HEK293 (cell line): ENCODE measurements around the gene CXCR4.

Experiments
- CTCF ChIA-PET: fragments of 350-600 bp; formaldehyde crosslinking; extraction: SDS; loops from one replicate; lab custom pipeline; 2021; ENCODE audit warnings: antibody characterized with exemption; lab: Yijun Ruan, JAX
- POLR2A ChIA-PET: fragments of 300-600 bp; formaldehyde crosslinking; extraction: SDS; loops from one replicate; lab custom pipeline; 2020; ENCODE audit warnings: antibody characterized with exemption, inconsistent platforms; lab: Yijun Ruan, JAX
- H3K27ac ChIP-seq: fragments of 200-500 bp; sonication (Bioruptor generic); 2 replicates; pipeline ENCODE4 v1.5.1; 2014; ENCODE audit warnings: low read depth, low read length, control low read depth, inconsistent platforms; ENCODE audit errors: extremely low read depth
- H3K36me3 ChIP-seq, 2 experiments: fragments of 200-500 bp in 1 of 2; sonication (Bioruptor generic) in 1 of 2; 1 replicate in 1 of 2; 2 replicates in 1 of 2; pipeline ENCODE4 v1.5.1; 2014 to 2017; ENCODE audit warnings: inconsistent platforms in 2 of 2, low read length in 2 of 2; ENCODE audit not compliant: control insufficient read depth in 2 of 2, insufficient read depth in 1 of 2
- H3K4me1 ChIP-seq: fragments of 200-500 bp; sonication (Bioruptor generic); 2 replicates; pipeline ENCODE4 v1.5.1; 2014; ENCODE audit warnings: mild to moderate bottlenecking, low read length, inconsistent platforms; ENCODE audit not compliant: control insufficient read depth, insufficient read depth
- H3K4me3 ChIP-seq: 2 replicates; pipeline ENCODE4 v1.5.1; 2011; ENCODE audit warnings: low read depth, mild to moderate bottlenecking, control low read depth, low read length, moderate library complexity
- H3K9me3 ChIP-seq: fragments of 200-500 bp; sonication (Bioruptor generic); 2 replicates; pipeline ENCODE4 v1.5.1; 2014; ENCODE audit warnings: low read depth, low read length, inconsistent platforms; ENCODE audit not compliant: control insufficient read depth, insufficient read depth
- GFI1B ChIP-seq: fragments of 450-650 bp; formaldehyde crosslinking; IDR thresholded peaks from 2 replicates; pipeline ENCODE4 v1.5.1; 2016; ENCODE audit warnings: missing biosample characterization, missing genetic modification characterization
- KLF10 ChIP-seq: fragments of 450-650 bp; IDR thresholded peaks from 2 replicates; pipeline ENCODE4 v1.5.1; 2018; ENCODE audit warnings: missing biosample characterization, mild to moderate bottlenecking, missing genetic modification characterization
- PRDM1 ChIP-seq: fragments of 450-650 bp; formaldehyde crosslinking; IDR thresholded peaks from 2 replicates; pipeline ENCODE4; 2016; ENCODE audit warnings: missing biosample characterization, missing genetic modification characterization
- SCRT1 ChIP-seq: fragments of 450-650 bp; formaldehyde crosslinking; IDR thresholded peaks from 2 replicates; pipeline ENCODE4 v1.5.1; 2016; ENCODE audit warnings: missing biosample characterization, missing genetic modification characterization, borderline replicate concordance
- SETDB1 ChIP-seq: IDR thresholded peaks from one replicate; pipeline ENCODE4 v1.6.1; 2017; ENCODE audit warnings: mild to moderate bottlenecking, low read length, moderate library complexity, mixed read lengths; ENCODE audit not compliant: insufficient read length
- ZBTB1 ChIP-seq: fragments of 450-650 bp; formaldehyde crosslinking; IDR thresholded peaks from 2 replicates; pipeline ENCODE4 v1.5.1; 2016; ENCODE audit warnings: missing biosample characterization, missing genetic modification characterization
- ZBTB17 ChIP-seq: fragments of 450-650 bp; formaldehyde crosslinking; IDR thresholded peaks from 2 replicates; pipeline ENCODE4 v1.5.1; 2016; ENCODE audit warnings: missing biosample characterization, missing genetic modification characterization
- ZFHX2 ChIP-seq: fragments of 450-650 bp; formaldehyde crosslinking; conservative IDR thresholded peaks from 2 replicates; pipeline ENCODE4 v1.5.1; 2016; ENCODE audit warnings: missing biosample characterization, missing genetic modification characterization
- ZNF169 ChIP-seq: fragments of 450-650 bp; formaldehyde crosslinking; IDR thresholded peaks from 2 replicates; pipeline ENCODE4 v1.5.1; 2016; ENCODE audit warnings: missing biosample characterization, missing genetic modification characterization
- ZNF354C ChIP-seq: fragments of 450-650 bp; formaldehyde crosslinking; IDR thresholded peaks from 2 replicates; pipeline ENCODE4 v1.5.1; 2016; ENCODE audit warnings: missing biosample characterization, missing genetic modification characterization, low read depth, borderline replicate concordance
- ZNF48 ChIP-seq: fragments of 450-650 bp; formaldehyde crosslinking; IDR thresholded peaks from 2 replicates; pipeline ENCODE4 v1.5.1; 2016; ENCODE audit warnings: missing biosample characterization, missing genetic modification characterization
- ZNF514 ChIP-seq: fragments of 450-650 bp; formaldehyde crosslinking; IDR thresholded peaks from 2 replicates; pipeline ENCODE4 v1.5.1; 2016; ENCODE audit warnings: missing biosample characterization, missing genetic modification characterization
- ZNF585B ChIP-seq: fragments of 450-650 bp; formaldehyde crosslinking; IDR thresholded peaks from 2 replicates; pipeline ENCODE4 v1.5.1; 2016; ENCODE audit warnings: missing biosample characterization, missing genetic modification characterization
- ZNF621 ChIP-seq: fragments of 450-650 bp; formaldehyde crosslinking; IDR thresholded peaks from 2 replicates; pipeline ENCODE4 v1.5.1; 2017; ENCODE audit warnings: missing biosample characterization, missing genetic modification characterization
- ZNF629 ChIP-seq: fragments of 450-650 bp; formaldehyde crosslinking; IDR thresholded peaks from 2 replicates; pipeline ENCODE4 v1.5.1; 2017; ENCODE audit warnings: missing biosample characterization, missing genetic modification characterization
- ZNF707 ChIP-seq: fragments of 450-650 bp; formaldehyde crosslinking; IDR thresholded peaks from 2 replicates; pipeline ENCODE4 v1.5.1; 2016; ENCODE audit warnings: missing biosample characterization, missing genetic modification characterization
- TF ChIP-seq, protein P1 (sequence below): fragments of 450-650 bp; formaldehyde crosslinking; conservative IDR thresholded peaks from 2 replicates; pipeline ENCODE4 v1.5.1; 2016; ENCODE audit warnings: low read depth, missing biosample characterization, missing genetic modification characterization
- TF ChIP-seq, protein P2 (sequence below): IDR thresholded peaks from 2 replicates; pipeline ENCODE4 v1.6.1; 2011; ENCODE audit warnings: mild to moderate bottlenecking, low read depth, low read length, borderline replicate concordance
- TF ChIP-seq, protein P3 (sequence below): fragments of 450-650 bp; formaldehyde crosslinking; IDR thresholded peaks from 2 replicates; pipeline ENCODE4 v1.5.1; 2016; ENCODE audit warnings: missing biosample characterization, missing genetic modification characterization, borderline replicate concordance

The CXCR4 gene

DNA sequence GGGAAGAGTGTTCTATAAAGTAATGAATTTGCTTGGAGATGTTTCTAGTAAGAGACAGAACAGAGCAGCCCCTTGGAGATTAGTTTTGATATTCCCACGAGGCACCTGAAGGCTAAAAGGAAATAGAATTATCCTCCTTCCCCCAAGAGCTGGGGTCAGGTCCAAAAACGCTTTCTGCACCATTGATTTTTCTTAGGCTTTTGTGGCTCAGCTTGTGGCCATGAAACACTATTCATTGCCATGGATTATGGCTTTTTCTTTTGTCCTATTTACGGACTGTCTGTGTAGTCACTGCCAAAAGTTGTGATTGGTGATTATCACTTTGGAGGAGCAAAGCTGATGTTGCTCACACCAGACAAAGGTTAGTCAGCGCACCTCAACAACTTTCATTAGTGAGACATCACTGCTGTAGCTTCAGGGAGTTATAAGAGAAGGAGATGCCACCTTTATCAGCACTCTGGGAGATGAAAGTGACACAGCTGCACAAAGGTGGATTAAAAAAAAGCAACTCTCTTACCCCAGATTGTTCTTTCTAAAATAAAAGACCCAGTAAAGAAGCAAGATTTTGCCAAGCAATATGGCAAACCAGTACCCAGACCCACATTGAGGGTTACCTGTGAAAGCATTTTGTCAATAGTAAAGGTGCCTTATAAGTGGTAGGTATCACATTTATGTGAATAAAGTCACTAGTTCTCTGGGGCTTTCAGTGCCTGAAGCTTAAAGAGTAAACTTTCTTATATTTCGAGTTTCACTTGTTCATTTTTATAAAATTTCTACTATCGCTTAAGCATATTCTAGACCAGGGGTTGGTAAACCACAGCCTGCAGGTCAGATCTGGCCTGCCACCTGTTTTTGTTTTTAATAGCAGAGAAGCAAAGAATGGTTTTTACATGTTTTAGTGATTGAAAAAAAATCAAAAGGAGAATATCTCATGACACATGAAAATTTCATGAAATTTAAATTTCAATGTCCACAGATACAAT lies 10.6 kb downstream of the CXCR4 start:
- H3K4me1 ChIP-seq: no peaks in the 10 kb centered on the region
- POLR2A ChIA-PET: interaction anchor here (1.0 kb wide), 1 partner anchor 9 kb away, joined by 3 read pairs; no protein-coding TSS in a partner anchor
- H3K9me3 ChIP-seq: no peaks in the 10 kb centered on the region
- no peak overlapping the region for H3K4me3 ChIP-seq
- no peak for TF ChIP-seq ZBTB17 (tag by site-specific recombination)
- TF ChIP-seq, protein P1, sequence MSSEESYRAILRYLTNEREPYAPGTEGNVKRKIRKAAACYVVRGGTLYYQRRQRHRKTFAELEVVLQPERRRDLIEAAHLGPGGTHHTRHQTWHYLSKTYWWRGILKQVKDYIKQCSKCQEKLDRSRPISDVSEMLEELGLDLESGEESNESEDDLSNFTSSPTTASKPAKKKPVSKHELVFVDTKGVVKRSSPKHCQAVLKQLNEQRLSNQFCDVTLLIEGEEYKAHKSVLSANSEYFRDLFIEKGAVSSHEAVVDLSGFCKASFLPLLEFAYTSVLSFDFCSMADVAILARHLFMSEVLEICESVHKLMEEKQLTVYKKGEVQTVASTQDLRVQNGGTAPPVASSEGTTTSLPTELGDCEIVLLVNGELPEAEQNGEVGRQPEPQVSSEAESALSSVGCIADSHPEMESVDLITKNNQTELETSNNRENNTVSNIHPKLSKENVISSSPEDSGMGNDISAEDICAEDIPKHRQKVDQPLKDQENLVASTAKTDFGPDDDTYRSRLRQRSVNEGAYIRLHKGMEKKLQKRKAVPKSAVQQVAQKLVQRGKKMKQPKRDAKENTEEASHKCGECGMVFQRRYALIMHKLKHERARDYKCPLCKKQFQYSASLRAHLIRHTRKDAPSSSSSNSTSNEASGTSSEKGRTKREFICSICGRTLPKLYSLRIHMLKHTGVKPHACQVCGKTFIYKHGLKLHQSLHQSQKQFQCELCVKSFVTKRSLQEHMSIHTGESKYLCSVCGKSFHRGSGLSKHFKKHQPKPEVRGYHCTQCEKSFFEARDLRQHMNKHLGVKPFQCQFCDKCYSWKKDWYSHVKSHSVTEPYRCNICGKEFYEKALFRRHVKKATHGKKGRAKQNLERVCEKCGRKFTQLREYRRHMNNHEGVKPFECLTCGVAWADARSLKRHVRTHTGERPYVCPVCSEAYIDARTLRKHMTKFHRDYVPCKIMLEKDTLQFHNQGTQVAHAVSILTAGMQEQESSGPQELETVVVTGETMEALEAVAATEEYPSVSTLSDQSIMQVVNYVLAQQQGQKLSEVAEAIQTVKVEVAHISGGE: no peak
- TF ChIP-seq KLF10 (tag by site-specific recombination): no peak
- no peak for TF ChIP-seq ZFHX2 (tag by site-specific recombination)
- no peak for TF ChIP-seq ZNF629 (tag by site-specific recombination)
- TF ChIP-seq, protein P2, sequence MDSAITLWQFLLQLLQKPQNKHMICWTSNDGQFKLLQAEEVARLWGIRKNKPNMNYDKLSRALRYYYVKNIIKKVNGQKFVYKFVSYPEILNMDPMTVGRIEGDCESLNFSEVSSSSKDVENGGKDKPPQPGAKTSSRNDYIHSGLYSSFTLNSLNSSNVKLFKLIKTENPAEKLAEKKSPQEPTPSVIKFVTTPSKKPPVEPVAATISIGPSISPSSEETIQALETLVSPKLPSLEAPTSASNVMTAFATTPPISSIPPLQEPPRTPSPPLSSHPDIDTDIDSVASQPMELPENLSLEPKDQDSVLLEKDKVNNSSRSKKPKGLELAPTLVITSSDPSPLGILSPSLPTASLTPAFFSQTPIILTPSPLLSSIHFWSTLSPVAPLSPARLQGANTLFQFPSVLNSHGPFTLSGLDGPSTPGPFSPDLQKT: no peak
- TF ChIP-seq, protein P3, sequence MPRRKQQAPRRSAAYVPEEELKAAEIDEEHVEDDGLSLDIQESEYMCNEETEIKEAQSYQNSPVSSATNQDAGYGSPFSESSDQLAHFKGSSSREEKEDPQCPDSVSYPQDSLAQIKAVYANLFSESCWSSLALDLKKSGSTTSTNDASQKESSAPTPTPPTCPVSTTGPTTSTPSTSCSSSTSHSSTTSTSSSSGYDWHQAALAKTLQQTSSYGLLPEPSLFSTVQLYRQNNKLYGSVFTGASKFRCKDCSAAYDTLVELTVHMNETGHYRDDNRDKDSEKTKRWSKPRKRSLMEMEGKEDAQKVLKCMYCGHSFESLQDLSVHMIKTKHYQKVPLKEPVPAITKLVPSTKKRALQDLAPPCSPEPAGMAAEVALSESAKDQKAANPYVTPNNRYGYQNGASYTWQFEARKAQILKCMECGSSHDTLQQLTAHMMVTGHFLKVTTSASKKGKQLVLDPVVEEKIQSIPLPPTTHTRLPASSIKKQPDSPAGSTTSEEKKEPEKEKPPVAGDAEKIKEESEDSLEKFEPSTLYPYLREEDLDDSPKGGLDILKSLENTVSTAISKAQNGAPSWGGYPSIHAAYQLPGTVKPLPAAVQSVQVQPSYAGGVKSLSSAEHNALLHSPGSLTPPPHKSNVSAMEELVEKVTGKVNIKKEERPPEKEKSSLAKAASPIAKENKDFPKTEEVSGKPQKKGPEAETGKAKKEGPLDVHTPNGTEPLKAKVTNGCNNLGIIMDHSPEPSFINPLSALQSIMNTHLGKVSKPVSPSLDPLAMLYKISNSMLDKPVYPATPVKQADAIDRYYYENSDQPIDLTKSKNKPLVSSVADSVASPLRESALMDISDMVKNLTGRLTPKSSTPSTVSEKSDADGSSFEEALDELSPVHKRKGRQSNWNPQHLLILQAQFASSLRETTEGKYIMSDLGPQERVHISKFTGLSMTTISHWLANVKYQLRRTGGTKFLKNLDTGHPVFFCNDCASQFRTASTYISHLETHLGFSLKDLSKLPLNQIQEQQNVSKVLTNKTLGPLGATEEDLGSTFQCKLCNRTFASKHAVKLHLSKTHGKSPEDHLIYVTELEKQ: no peak
- no peak for TF ChIP-seq SCRT1
- TF ChIP-seq ZBTB1 (tag by site-specific recombination): no peak
- no peak for TF ChIP-seq GFI1B
- TF ChIP-seq ZNF169 (tag by site-specific recombination): no peak
- TF ChIP-seq ZNF48: no peak
- no peak for TF ChIP-seq PRDM1 (tag by site-specific recombination)
- no peak for TF ChIP-seq ZNF354C (tag by site-specific recombination)
- no peak for TF ChIP-seq ZNF585B (tag by site-specific recombination)
- TF ChIP-seq ZNF707 (tag by site-specific recombination): no peak
- no peaks in the 10 kb centered on the region for H3K36me3 ChIP-seq
- H3K27ac ChIP-seq: no peak overlapping the region
- CTCF ChIA-PET: interaction anchor here (0.5 to 0.6 kb wide), 2 partner anchors 23 to 315 kb away, joined by 3 to 4 read pairs; no protein-coding TSS in a partner anchor

DNA sequence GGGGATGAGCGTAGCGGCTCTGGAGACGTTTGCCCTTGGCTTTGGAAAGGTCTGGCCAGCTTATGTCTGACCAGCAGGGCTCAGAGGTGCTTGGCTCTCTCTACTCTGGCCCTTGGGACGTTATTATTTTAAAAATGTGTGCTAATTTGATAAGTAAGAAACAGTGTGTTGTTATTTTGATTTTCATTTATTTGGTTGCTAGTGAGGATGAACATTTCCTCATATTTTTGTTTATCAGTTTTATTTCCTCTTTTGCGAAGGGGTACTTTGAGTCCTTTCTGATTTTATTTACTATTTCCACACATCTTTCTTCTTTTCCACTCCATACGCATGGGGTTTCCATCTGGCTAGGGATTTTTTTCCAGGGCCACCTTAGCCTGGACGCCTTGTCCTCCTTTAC lies 11.4 kb downstream of the CXCR4 start:
- Histone ChIP-seq H3K27ac (no peak overlapping the region), H3K4me1 (no peaks in the 10 kb centered on the region), H3K9me3 (no peaks in the 10 kb centered on the region), H3K4me3 (no peak overlapping the region), H3K36me3 (no peaks in the 10 kb centered on the region)
- no peak for TF ChIP-seq ZNF621
- TF ChIP-seq SETDB1: no peak
- no peak for TF ChIP-seq ZNF514
- CTCF ChIA-PET: no interaction called here
- POLR2A ChIA-PET: no interaction called here
